Coronary artery (tissue), 2 donors: ENCODE measurements around the gene SAMD5.

Experiments
- DNase-seq: peaks from one replicate; pipeline ENCODE4 v3.0.0-alpha.2; 2017; ENCODE audit warnings: low spot score
- H3K27ac ChIP-seq, 2 donors: fragments of 200-600 bp; sonication (generic); one replicate each; pipeline ENCODE4 v1.5.1; 2016 to 2019
- H3K4me3 ChIP-seq: fragments of 200-600 bp; sonication (generic); 2 replicates; pipeline ENCODE4 v1.5.1; 2016; ENCODE audit warnings: mild to moderate bottlenecking, moderate library complexity
- CTCF ChIP-seq: fragments of 200-600 bp; sonication (generic); IDR thresholded peaks from one replicate; pipeline ENCODE4 v1.5.1; 2019; ENCODE audit warnings: antibody characterized with exemption

SAMD5 gene

DNA sequence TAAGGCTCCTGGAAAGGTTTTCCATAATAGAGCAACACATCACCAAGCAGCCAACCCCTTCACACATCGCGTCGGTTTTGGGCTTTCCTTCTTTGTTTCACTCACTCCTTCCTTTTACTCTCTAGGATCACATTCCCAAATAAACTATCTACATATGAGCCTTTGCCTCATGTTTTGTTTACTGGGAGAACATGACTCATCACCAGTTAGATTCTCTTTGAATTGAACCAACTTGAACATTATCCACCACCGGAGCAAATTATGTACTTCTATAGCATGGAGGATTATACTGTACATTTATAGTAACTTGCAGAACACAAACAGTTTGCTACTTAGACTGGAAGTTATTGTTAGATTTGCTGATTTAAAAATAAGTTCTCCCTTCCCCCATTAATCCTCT, 41.0 kb downstream of the SAMD5 start:
- Histone ChIP-seq H3K27ac (no peak overlapping the region), H3K4me3 (no peak overlapping the region)
- no peak for DNase-seq
- no peak for TF ChIP-seq CTCF

DNA sequence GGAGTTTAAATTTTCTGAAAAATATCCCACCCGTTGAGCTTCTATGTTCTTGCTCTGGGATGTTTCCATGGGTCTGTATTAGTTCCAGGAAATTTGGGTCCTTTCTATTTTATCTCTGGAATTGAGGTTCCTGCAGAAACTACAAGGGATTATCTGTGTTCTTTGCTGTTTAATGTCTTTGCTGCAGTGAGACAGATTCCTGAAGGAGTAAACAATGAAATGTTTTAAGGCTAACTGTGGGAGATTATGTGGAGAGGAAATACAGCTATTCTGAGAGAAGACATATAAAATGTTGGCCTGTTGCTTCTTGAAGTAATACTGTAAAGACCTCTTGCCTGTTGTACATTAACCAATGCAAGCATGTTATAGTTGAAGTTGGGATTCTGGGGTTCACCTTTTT, 43.5 kb downstream of the SAMD5 start:
- DNase-seq: no peak
- no peak overlapping the region for H3K27ac ChIP-seq
- H3K4me3 ChIP-seq: no peak overlapping the region
- TF ChIP-seq CTCF: no peak

DNA sequence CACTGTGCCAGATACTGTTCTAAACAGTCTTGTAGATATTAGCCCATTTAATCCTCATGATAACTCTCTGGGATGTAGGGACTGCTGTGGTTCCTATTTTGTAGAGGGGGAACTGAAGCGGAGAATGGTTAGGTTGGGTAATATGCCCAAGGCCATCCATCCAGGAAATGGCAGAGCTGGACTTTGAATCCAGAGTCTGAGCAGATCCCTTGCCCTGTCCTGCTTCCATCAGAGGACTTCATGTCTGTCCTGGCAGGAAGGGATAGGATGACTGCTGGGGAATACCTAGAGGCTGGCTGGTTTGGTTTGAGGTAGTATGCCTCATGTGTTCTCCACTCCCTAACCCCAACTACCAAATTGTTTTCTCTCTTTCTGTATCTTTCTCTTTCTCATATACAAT, 44.6 kb downstream of the SAMD5 start:
- DNase-seq: no peak
- no peak overlapping the region for H3K4me3 ChIP-seq
- no peak for TF ChIP-seq CTCF
- no peak overlapping the region for H3K27ac ChIP-seq

GRCh38 chr6:147554281-147554680, 45.8 kb downstream of the SAMD5 start:
- no peak for TF ChIP-seq CTCF
- Histone ChIP-seq H3K4me3 (no peak overlapping the region), H3K27ac (no peak overlapping the region)
- no peak for DNase-seq

- TF ChIP-seq CTCF: no peak
- no peak for DNase-seq
- H3K27ac ChIP-seq: no peak overlapping the region
- H3K4me3 ChIP-seq: no peak overlapping the region
These were observed 50.5 kb downstream of the SAMD5 start for GRCh38 chr6:147559006-147559405.

DNA sequence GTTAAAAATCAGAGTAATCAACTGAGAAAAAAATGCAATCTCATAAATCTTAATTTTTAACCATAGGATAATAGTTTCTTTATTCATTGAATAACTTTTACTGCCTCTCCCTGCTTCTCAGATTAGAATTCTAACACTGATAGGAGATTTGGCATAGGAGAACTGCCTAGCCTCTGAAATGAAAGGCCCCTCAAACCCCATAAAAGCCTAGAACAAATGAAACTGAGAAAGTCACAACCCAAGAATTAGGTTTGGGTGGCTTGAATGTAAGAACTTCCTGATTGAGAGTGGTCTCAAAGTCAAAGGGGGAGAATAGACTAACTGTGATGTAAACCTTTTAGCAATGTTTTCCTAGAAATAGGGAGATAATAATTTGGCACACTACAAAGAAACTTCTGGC, 52.2 kb downstream of the SAMD5 start:
- no peak for DNase-seq
- no peak for TF ChIP-seq CTCF
- Histone ChIP-seq H3K27ac (no peak overlapping the region), H3K4me3 (no peak overlapping the region)

GRCh38 chr6:147561726-147562125, 53.2 kb downstream of the SAMD5 start:
- H3K4me3 ChIP-seq: no peak overlapping the region
- no peak overlapping the region for H3K27ac ChIP-seq
- TF ChIP-seq CTCF: no peak
- DNase-seq: no peak
